ENCODE measurements around the gene RAI1. TPM values are rescaled to one million over a fixed set of nuclear protein-coding genes. Genes with fewer than 3 reads are reported as not detected.
"Not testable (repeated sequence)": the region's sequence is repeated elsewhere in the genome, so short reads cannot be mapped to it uniquely, and the experiment has no call there.

RAI1 gene
- total RNA-seq, 1 donor from 2014 or later: 6.0 TPM

DNA sequence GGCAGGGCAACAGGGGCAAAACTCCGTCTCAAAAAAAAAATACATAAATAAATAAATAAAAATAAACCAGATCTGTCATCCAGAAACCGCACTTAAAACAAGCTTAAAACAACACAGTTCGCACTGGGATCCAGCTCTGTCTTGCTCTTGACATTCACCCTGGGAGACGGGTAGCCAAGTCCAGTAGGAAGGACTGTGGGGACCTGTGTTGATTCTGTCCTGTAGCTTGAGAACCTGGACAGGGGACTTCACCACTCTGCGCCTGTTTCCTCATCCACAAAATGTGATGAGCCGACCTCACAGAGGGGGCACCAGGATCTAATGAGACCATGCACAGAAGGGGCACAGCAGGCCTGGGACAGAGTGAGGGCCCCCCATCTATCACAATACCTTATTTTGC is 1.5 kb upstream of the RAI1 start:
- no peak for DNase-seq (ENCODE audit: low read depth in 2 of 2)

DNA sequence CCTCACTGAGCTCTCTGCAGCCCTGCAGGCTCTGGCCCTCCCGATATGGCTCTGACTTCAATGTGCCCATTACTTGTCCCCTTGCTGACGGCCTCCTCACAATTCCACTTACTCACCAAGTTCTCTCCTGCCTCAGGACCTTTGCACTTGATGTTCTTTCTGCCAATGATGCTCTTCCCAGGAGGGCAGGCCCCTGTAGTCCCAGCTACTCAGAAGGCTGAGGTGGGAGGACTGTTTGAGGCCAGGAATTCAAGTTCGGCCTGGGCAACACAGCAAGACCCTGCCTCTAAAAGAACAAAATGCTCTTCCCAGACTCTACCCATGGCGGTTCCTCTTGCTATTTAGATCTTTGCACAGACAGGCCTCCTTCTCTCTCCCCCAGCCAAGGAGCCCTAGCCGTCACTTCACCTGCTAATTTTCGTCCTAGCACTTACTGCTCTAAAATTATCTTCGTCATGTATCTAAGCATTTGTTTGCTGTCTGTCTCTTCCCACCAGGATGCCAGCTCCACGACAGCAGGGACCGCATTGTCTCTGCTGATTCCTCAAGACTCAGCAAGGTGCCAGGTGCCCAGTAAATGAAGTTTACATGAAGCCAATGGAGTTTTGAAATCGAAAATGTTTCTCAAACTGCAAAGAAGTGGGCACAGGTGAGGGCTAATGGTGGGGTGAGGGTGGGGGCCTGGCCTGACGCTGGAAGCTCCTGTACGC is 626 bp upstream of the RAI1 start:
- DNase-seq (ENCODE audit: low read depth in 2 of 2): no peak

- DNase-seq (ENCODE audit: low read depth in 2 of 2): peak in 1 of 2 donors; percentile 39
Measured at GRCh38 chr17:17681744-17682292, 560 bp downstream of the RAI1 start.

GRCh38 chr17:17682293-17682736 is 1.1 kb downstream of the RAI1 start:
- peak in 1 of 2 donors; percentile 22 for DNase-seq (ENCODE audit: low read depth in 2 of 2)

DNA sequence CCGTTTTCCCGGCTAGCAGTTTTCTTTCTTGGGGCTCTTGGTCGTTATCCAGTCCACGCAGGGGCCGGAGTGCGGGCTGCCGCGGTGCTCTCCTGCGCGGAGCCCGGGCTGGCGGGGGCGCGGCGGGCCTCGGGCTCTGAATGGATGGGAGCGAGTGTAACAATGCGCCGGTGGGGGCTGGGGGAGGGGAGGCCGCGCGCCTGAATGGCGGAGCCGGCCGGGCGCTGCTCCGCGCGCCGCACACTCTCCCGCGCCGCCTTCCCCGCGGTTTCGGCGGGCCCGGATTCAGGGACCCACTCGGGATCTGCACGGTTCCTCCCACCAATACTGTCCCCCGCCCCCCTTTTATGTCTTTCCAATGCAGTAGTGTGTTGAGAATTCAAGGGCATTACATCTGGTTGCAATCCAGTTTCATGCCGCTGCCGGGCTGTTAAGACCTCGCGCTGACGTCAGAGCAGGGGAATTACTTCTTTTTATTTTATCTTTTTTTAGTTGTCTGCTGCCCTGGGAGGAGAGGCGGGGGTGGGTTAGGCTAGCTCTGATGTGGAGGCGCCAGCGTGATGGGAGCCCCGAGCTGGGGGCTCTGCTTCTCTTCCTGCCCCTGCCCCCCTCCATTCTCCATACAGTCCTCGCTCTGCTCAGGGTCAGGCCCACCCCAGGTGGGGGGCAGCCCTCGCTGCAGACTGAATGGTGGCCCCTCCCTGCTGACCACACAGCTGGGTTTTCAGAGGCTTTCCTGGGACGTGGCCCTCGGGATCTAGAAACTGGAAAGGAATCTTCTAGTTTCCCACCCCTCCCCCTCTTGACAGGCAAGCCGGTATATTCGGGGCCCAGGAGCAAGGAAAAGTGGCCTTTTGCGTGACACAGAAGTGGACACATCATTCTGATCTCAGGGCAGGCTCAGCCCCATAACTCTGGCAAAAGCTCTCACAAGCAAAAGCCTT is 1.8 kb downstream of the RAI1 start:
- DNase-seq (ENCODE audit: low read depth in 2 of 2): peak in 1 of 2 donors; percentile 77

DNA sequence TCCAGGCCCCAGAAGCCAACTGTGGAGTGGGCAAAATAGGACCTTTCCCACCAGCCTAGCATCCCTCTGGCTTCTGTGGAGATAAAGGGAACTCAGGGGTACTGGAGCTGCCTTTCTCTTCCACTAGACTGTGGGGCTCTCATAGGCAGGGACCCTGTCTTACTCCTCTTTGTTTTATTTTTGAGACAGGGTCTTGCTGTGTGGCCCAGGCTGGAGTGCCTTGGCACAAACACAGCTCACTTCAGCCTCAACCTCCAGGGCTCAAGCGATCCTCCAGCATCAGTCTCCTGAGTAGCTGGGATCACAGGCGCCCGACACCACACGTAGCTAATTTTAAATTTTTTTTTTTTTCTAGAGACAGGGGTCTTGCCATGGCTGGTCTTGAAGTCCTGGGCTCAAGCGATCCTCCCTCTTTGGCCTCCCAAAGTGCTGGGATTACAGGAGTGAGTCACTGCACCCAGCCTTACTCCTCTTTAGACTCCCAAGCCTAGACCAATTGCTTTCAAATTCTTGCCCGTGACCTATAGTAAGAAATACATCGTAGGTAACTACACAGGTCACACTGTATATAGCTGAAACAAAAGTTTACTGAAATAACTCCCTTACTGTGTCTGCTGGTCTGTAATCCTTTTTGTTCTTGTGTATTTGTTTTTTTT is 2.6 kb downstream of the RAI1 start:
- no peak for DNase-seq (ENCODE audit: low read depth in 2 of 2)

DNA sequence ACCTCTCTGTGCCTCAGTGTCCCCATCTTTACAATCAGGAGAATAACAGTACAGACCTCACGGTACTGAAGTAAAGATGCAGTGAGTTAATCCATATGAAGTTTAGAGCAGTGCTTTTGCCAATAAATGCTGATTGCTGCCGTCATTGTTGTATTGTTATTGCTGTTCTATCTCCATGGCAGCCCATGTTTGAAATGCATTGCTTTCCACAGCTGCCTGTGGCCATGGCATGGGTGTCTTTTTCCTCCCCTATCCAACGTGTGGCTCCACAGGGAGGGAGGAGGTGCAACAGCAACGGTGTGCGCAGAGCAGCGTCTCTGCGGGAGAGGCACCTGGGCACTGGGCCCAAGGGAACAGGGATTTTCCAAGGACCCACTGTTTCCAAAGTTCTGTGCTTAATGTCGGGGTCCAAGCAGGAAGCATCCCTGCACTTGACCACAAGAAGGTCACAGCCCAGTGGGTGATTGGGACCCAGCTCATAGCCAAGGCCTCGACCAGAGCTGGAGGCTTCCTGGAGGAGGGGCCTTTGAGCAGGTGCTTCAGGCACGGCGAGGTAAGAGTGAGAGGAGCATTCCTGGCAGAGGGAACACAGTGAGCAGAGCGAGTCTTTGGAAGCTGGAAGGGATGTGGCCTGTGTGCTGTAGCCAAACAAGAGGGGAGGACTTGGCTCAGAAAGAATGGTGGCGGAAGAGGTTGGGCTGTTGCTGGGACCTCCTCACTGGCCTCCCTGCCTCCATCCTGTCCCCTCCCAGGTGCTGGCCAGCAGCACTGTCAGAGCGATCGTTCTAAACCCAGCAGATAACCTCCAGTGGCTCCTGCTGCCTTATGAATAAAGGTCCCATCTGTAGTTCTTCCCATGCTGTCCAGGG is 3.9 kb downstream of the RAI1 start:
- peak; percentile 67 to 70 for DNase-seq (ENCODE audit: low read depth in 2 of 2)

DNA sequence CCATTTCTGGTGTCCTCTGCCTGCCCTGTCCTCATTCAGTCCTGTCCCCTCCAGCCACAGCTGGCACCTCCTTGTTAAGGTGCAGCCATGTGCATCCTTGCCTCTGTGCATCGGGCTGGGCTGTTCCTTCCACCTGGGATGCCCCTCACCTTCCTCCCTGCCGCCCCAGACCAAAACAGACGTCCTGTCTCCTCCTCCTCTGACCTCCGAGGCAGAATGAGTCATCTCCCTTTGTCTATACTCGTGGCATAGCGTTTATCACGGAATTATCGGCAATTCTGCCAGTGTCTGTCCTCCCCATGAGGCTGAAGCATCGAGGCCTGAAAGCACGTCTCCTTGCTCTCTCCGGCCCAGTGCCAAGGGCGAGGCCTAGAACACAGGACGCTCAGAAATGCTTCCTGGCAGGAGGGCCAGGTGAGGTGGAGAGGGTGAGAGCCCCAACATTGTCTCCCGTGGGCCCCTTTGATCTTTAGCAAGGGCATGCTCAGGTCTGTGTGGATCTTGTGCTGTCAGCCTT is 4.6 kb downstream of the RAI1 start:
- peak; percentile 83 to 93 for DNase-seq (ENCODE audit: low read depth in 2 of 2)

DNA sequence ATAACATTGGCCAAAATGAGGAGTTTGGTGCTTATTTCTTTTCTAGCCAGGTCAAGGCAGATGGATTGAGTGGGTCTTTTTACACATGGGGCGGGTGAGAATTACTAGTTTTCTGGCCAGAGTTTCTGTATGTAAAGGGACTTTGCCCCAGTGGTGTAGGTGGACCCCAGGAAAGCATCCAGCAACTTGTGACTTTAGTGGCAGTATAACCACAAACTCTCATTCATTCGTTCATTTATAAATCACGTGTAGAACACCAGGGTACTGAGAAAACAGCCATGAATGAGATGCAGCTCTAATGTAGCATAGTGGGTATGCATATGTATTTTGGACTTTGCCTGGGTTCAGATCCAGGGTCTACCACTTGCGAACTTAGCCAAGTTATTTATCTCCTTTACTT is 8.1 kb downstream of the RAI1 start:
- DNase-seq (ENCODE audit: low read depth in 2 of 2): no peak

- not testable (repeated sequence) for DNase-seq (ENCODE audit: low read depth in 2 of 2)
Measured at GRCh38 chr17:17690233-17690632, 9.0 kb downstream of the RAI1 start.

DNA sequence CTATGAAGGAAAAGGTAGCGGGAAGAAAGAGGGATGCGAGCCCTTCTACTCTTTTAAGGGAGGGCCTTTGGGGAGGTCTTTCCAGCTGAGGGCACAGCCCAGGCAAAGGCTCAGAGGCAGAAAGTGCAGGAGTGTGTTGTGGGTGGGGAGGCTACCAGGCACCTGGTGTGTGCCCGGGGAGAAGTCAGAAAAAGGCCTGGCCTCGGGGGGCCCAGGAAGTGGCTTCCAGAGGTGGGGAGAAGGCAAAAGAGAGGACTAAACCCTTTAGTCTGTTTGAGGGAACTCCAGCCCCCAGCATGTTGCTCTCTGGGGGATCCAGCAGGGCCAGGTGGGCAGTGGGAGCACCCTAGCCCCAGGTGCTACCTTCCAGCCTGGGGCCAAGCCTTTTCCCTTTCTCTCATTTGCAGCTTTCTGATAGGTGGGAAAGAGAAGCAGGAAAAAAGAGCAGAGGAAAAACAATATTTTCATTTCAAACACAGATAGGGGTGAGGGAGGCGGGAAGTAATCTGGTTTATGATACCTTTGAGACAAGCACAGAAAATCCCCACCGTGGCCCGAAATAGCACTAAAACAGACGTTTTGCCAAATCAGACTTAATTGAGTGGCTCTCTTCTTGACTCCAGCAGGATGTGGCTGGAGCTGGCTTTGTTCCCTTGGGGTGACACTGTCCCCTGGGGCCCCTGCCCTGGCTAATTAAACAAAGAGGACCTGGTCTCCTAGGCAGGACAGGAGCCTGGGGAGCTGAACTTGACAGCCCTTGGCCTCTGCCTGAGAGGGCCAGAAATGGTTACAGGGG is 10.4 kb downstream of the RAI1 start:
- DNase-seq (ENCODE audit: low read depth in 2 of 2): peak in 1 of 2 donors; percentile 64

- peak in 1 of 2 donors; percentile 17 for DNase-seq (ENCODE audit: low read depth in 2 of 2)
Measured at GRCh38 chr17:17692353-17693252, 11.3 kb downstream of the RAI1 start.

- DNase-seq (ENCODE audit: low read depth in 2 of 2): peak in 1 of 2 donors; percentile 83
Measured at GRCh38 chr17:17693253-17694168, 12.3 kb downstream of the RAI1 start.

GRCh38 chr17:17694169-17695081 is 13.2 kb downstream of the RAI1 start:
- DNase-seq (ENCODE audit: low read depth in 2 of 2): peak in 1 of 2 donors; percentile 80

GRCh38 chr17:17696085-17696484 is 14.8 kb downstream of the RAI1 start:
- no peak for DNase-seq (ENCODE audit: low read depth in 2 of 2)

- no peak for DNase-seq (ENCODE audit: low read depth in 2 of 2)
Measured at GRCh38 chr17:17696882-17697633, 15.8 kb downstream of the RAI1 start.
